LNCAP (cell line): ENCODE measurements around the gene POPDC2.

Experiments used
- CTCF ChIP-seq: fragments of 450-650 bp; IDR thresholded peaks from 2 replicates; pipeline ENCODE4 v1.5.1; 2017; ENCODE audit warnings: mild to moderate bottlenecking

Gene POPDC2

DNA sequence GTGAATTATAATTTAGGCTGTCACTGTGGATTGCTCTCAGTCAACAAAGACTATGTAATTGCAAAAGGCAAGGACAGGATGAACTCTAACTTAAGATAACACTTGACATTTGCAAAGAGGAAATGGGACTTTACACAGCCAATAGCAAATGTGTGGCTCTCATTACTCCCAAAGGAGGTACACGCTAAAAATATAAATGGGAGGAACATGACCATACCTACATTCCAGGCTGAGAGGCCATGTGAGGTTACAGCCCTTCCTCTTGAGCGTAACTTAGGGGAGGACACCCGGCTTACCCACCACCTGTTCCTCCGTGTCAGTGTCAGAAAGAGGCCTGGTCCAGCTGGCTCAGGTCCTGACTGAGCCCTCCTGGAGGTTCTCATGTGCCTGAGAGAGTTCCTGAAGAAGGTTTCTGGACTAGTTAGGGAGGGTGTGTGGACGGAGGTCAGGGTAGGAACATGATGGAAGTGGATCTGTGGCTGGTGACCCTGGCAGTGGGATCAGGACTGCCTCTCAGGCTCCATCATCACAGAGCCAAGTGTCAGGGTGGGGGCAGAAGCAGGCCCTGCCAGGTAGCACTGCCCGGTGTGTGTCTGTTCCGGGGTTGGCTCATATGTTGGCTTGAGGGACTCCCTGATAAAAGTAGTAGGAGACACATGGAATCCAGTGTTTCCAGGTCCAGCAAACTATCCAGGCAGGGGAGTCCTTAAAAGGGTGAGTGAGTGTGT lies 7.9 kb downstream of the POPDC2 start:
- TF ChIP-seq CTCF: no peak

DNA sequence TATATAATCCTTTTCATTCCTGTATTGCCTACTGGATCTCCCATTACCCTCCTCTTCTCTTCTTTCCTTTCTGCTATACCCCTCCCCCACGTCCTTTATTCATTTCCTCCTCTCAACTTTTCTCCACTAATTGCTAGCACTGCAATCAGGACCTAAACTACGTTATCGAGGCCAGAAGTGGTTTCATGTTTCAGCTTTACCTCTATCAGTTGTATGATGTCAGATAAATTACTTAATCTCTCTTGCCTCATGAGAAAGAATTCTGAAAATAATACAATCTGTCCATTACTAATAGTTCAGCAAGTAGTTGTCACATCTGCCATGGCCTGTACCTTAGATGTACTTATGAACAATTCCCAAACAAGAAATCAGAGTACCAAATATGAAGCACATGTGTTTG lies 10.6 kb downstream of the POPDC2 start:
- no peak for TF ChIP-seq CTCF

DNA sequence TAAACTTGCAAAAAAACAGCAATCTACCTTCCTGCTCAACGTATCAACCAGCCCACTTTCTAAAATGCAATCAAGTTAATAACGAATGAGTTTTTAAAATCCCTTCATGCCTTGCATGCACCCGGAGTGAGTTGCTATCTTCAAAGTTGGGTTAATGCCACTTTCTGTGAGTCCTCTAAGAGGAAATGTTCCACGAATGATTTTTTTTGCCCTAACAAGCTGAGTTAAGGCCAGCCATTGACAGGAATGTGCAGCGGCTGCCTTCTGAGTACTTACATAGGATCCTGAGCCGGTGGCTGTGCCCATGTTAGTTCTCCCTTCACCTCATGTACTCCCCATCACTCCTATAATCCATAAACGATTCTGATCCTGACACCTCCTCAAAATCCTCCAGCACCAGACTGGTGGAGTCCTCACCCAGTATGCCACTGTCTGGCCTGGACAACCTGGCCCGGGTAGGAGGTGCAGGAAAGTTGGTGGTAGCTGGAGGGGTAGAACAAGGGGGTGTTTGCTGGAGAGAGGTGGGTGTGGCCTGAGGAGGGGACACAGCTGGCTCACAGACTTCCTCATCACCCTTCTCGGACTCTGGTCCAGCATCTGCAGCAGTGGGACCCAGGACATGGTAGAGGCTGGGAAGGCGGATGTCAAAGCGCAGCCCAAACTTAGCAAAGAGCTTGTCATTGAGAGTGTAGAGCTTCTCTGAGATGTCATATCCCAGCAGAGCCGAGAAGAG lies 12.4 kb downstream of the POPDC2 start:
- TF ChIP-seq CTCF: no peak

GRCh38 chr3:119647171-119647570 lies 13.2 kb downstream of the POPDC2 start:
- TF ChIP-seq CTCF: no peak

- TF ChIP-seq CTCF: no peak
Measured at GRCh38 chr3:119645813-119646212, 14.6 kb downstream of the POPDC2 start.

DNA sequence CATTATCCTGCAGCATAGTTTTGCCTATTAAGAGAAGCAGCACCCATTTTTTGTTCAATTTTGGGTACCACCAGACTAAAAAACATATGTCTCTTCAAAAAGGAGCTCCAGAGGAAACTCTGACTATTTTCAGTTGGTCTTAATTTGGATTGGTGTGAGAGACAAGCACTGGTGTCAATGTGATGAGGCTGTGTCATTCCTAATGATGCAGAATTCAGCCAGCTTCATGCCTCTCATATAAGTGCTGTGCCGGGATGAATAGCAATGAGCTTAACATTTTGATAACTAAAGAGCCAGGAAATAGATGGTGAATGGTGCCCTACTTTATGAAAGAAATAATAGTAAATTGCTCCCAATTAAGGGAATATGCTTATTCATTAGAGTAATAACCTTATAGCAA lies 15.9 kb downstream of the POPDC2 start:
- TF ChIP-seq CTCF: no peak

- TF ChIP-seq CTCF: no peak
Measured at GRCh38 chr3:119643528-119643927, 16.9 kb downstream of the POPDC2 start.
